K562 (cell line): ENCODE measurements around the gene CCT5. TPM values are rescaled to one million over a fixed set of nuclear protein-coding genes. Genes with fewer than 3 reads are reported as not detected.

Experiments used
- CREM ChIP-seq: IDR thresholded peaks from 2 replicates; pipeline ENCODE4 v1.6.1; 2014; ENCODE audit warnings: antibody characterized with exemption, low read depth
- EP300 ChIP-seq: IDR thresholded peaks from 2 replicates; pipeline ENCODE4 v1.6.1; 2012; ENCODE audit warnings: low read length, improper control_type of control experiment
- HDAC8 ChIP-seq: fragments of 450-650 bp; IDR thresholded peaks from 2 replicates; pipeline ENCODE4 v1.6.1; 2016; ENCODE audit warnings: mild to moderate bottlenecking, missing genetic modification characterization, moderate library complexity, missing compliant biosample characterization
- HEY1 ChIP-seq: fragments of 250-450 bp; sonication (Bioruptor Pico); IDR thresholded peaks from 2 replicates; pipeline ENCODE4 v1.5.0; 2020; ENCODE audit warnings: mild to moderate bottlenecking, moderate library complexity, borderline replicate concordance
- IFI16 ChIP-seq: fragments of 250-450 bp; sonication (Bioruptor Pico); IDR thresholded peaks from 2 replicates; pipeline ENCODE4 v2.1.2; 2022; ENCODE audit warnings: mild to moderate bottlenecking, inconsistent platforms
- NFYB ChIP-seq: IDR thresholded peaks from 2 replicates; pipeline ENCODE4 v1.6.1; 2011; ENCODE audit warnings: mild to moderate bottlenecking, moderate library complexity; ENCODE audit not compliant: insufficient read length; ENCODE audit errors: extremely low read depth
- POLR3G ChIP-seq: IDR thresholded peaks from 2 replicates; pipeline ENCODE4 v1.6.1; 2011; ENCODE audit not compliant: insufficient read length, insufficient replicate concordance; ENCODE audit errors: extremely low read depth
- YBX1 ChIP-seq: fragments of 450-650 bp; IDR thresholded peaks from 2 replicates; pipeline ENCODE4 v1.7.1; 2016; ENCODE audit warnings: mild to moderate bottlenecking
- ZZZ3 ChIP-seq: fragments of 450-650 bp; IDR thresholded peaks from 2 replicates; pipeline ENCODE4 v1.6.1; 2016; ENCODE audit warnings: antibody characterized with exemption, mild to moderate bottlenecking, moderate library complexity
- polyA plus RNA-seq, 8 experiments: library from polyadenylated mRNA; depleted of rRNA in 4 of 8; stranded (reverse) in 5 of 8; unstranded in 3 of 8; fragments of >200 nt; fragmentation: Nextera tagmentation in 2 of 8; fragmentation: Illumina TruSeq in 1 of 8; extraction: Ambion mirVana in 2 of 8; extraction: Trizol in 1 of 8; gene quantifications; 2 replicates each; pipeline versions ENCODE4 v1.2.1 to v1.2.3, GENCODE V29; 2011 to 2014; ENCODE audit warnings: inconsistent platforms in 1 of 8, missing spikeins in 1 of 8
- total RNA-seq, 7 experiments: library from RNA; depleted of rRNA in 6 of 7; stranded (reverse); fragments of >200 nt in 6 of 7; fragmentation: Illumina TruSeq in 2 of 7; extraction: Trizol in 2 of 7; gene quantifications; 2 replicates each; pipeline versions ENCODE4 v1.2.1 to v1.2.3, GENCODE V29; 2011 to 2021; ENCODE audit warnings: low replicate concordance in 1 of 7
- TF ChIP-seq, protein P1 (sequence below), 3 experiments: fragments of 200-800 bp in 1 of 3; fragments of 250-450 bp in 1 of 3; fragments of 450-650 bp in 1 of 3; sonication (Bioruptor Pico) in 1 of 3; sonication (Bioruptor generic) in 1 of 3; formaldehyde crosslinking in 1 of 3; IDR thresholded peaks; 2 replicates each; pipeline versions ENCODE4 v1.6.1 to v1.8.0; 2016 to 2022; ENCODE audit warnings: mild to moderate bottlenecking in 2 of 3, missing genetic modification characterization in 2 of 3, missing compliant biosample characterization in 1 of 3, moderate library complexity in 1 of 3
- TF ChIP-seq, protein P2 (sequence below): fragments of 450-650 bp; IDR thresholded peaks from 2 replicates; pipeline ENCODE4 v1.6.1; 2016
- TF ChIP-seq, protein P3 (sequence below): fragments of 450-650 bp; IDR thresholded peaks from 2 replicates; pipeline ENCODE4 v1.6.1; 2016; ENCODE audit warnings: missing biosample characterization, missing genetic modification characterization
- TF ChIP-seq, protein P4 (sequence below): IDR thresholded peaks from 3 replicates; pipeline ENCODE4 v1.6.1; 2011; ENCODE audit warnings: borderline replicate concordance, mild to moderate bottlenecking; ENCODE audit not compliant: insufficient read length, insufficient read depth
- TF ChIP-seq, protein P5 (sequence below), 3 experiments: fragments of 200-800 bp in 1 of 3; sonication (Bioruptor generic) in 1 of 3; sonication (generic) in 1 of 3; formaldehyde crosslinking in 1 of 3; IDR thresholded peaks; 2 replicates each; pipeline versions ENCODE4 v1.6.1 to v1.8.0; 2016 to 2022; ENCODE audit warnings: mild to moderate bottlenecking in 2 of 3, missing compliant biosample characterization in 2 of 3, missing genetic modification characterization in 2 of 3, missing genetic modification reagents in 1 of 3

The CCT5 gene
- total and polyA plus RNA-seq, 9 of the 15 experiments (the other 6 are each of a cell fraction or from before 2014, with no cell fraction given): 782 to 1,606 (median 1,153) TPM

DNA sequence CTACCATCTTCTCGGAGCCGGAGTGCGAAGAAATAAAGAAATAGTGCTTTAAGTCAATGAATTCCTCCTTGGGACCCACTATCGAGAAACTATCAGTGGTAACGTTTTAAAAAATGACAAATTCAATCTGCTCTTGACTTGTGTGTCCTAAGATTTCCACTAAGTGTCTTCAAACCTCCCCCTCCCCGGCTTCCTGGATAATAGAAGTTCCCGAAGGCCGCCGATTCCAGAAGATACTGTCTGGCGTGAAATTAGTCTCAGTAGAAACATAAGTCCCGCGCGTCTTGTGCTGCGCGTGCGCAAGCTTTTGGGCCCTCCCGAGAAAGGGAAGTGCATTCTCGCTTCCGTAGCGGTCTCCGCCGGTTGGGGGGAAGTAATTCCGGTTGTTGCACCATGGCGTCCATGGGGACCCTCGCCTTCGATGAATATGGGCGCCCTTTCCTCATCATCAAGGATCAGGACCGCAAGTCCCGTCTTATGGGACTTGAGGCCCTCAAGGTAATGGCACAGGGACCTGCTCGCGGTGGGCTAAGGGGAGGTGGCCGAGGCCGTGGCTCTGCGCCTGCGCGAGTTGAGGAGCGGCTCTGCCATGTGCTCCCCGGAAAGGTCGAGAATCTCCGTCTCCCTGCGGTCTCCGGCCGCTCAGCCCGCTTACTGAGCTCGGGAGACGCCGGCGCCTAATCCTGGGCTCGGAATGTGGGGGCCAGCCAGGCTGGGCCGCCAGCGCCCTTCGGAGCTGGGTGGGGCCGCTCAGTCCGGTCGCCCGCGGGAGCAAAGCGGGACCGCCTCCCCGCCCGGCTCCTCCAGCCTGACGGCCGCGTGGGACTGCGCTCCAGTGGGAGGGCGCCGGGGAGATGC is at the start of gene CCT5 (continued):
- TF ChIP-seq, protein P1, sequence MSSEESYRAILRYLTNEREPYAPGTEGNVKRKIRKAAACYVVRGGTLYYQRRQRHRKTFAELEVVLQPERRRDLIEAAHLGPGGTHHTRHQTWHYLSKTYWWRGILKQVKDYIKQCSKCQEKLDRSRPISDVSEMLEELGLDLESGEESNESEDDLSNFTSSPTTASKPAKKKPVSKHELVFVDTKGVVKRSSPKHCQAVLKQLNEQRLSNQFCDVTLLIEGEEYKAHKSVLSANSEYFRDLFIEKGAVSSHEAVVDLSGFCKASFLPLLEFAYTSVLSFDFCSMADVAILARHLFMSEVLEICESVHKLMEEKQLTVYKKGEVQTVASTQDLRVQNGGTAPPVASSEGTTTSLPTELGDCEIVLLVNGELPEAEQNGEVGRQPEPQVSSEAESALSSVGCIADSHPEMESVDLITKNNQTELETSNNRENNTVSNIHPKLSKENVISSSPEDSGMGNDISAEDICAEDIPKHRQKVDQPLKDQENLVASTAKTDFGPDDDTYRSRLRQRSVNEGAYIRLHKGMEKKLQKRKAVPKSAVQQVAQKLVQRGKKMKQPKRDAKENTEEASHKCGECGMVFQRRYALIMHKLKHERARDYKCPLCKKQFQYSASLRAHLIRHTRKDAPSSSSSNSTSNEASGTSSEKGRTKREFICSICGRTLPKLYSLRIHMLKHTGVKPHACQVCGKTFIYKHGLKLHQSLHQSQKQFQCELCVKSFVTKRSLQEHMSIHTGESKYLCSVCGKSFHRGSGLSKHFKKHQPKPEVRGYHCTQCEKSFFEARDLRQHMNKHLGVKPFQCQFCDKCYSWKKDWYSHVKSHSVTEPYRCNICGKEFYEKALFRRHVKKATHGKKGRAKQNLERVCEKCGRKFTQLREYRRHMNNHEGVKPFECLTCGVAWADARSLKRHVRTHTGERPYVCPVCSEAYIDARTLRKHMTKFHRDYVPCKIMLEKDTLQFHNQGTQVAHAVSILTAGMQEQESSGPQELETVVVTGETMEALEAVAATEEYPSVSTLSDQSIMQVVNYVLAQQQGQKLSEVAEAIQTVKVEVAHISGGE (CRISPR knock-in tag; IDR thresholded peaks at IDR 0.05): peak in 2 of 3 experiments; percentile 34 to 90; a peak in 3 of 6 replicates
- TF ChIP-seq, protein P2, sequence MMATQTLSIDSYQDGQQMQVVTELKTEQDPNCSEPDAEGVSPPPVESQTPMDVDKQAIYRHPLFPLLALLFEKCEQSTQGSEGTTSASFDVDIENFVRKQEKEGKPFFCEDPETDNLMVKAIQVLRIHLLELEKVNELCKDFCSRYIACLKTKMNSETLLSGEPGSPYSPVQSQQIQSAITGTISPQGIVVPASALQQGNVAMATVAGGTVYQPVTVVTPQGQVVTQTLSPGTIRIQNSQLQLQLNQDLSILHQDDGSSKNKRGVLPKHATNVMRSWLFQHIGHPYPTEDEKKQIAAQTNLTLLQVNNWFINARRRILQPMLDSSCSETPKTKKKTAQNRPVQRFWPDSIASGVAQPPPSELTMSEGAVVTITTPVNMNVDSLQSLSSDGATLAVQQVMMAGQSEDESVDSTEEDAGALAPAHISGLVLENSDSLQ: no peak; the same call in 1 of the 2 replicates
- peak; percentile 15; the same call in 1 of the 2 replicates for TF ChIP-seq EP300
- TF ChIP-seq, protein P3, sequence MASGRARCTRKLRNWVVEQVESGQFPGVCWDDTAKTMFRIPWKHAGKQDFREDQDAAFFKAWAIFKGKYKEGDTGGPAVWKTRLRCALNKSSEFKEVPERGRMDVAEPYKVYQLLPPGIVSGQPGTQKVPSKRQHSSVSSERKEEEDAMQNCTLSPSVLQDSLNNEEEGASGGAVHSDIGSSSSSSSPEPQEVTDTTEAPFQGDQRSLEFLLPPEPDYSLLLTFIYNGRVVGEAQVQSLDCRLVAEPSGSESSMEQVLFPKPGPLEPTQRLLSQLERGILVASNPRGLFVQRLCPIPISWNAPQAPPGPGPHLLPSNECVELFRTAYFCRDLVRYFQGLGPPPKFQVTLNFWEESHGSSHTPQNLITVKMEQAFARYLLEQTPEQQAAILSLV (tag): no peak
- TF ChIP-seq YBX1: no peak
- TF ChIP-seq, protein P4, sequence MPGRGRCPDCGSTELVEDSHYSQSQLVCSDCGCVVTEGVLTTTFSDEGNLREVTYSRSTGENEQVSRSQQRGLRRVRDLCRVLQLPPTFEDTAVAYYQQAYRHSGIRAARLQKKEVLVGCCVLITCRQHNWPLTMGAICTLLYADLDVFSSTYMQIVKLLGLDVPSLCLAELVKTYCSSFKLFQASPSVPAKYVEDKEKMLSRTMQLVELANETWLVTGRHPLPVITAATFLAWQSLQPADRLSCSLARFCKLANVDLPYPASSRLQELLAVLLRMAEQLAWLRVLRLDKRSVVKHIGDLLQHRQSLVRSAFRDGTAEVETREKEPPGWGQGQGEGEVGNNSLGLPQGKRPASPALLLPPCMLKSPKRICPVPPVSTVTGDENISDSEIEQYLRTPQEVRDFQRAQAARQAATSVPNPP: no peak
- no peak for TF ChIP-seq NFYB
- no peak for TF ChIP-seq POLR3G
- TF ChIP-seq CREM: 0 out of 2 replicates have a peak, but pooled peaks have one; percentile 17
- TF ChIP-seq, protein P5, sequence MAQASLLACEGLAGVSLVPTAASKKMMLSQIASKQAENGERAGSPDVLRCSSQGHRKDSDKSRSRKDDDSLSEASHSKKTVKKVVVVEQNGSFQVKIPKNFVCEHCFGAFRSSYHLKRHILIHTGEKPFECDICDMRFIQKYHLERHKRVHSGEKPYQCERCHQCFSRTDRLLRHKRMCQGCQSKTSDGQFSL (CRISPR knock-in tag; IDR thresholded peaks at IDR 0.05): peak; percentile 46; the same call in 1 of the 2 replicates
- TF ChIP-seq, protein P5 (tag; IDR thresholded peaks at IDR 0.05): no peak
- no peak for TF ChIP-seq ZZZ3
- TF ChIP-seq HEY1 (CRISPR knock-in tag): no peak
- no peak for TF ChIP-seq HDAC8 (tag)
- TF ChIP-seq IFI16: no peak
